ENCODE measurements around the gene ASB16. TPM values are rescaled to one million over a fixed set of nuclear protein-coding genes. Genes with fewer than 3 reads are reported as not detected.
A peak's percentile ranks its signal among the peaks of the same experiment; 100 is the strongest.

ASB16 gene
- total RNA-seq, 1 experiment from 2014 or later, result not detected

GRCh38 chr17:44159519-44160210 lies 10.8 kb upstream of the ASB16 start:
- H3K27ac ChIP-seq (ENCODE audit: low read length), result no peak overlapping the region
- H4K20me1 ChIP-seq (ENCODE audit: insufficient read depth, low read depth, low read length), result no peaks in the 10 kb centered on the region
- no peaks in the 10 kb centered on the region for H3K9me3 ChIP-seq (ENCODE audit: low read length)
- no peak overlapping the region for H3K4me2 ChIP-seq (ENCODE audit: low read depth, low read length, poor library complexity, severe bottlenecking)
- no peaks in the 10 kb centered on the region for H3K4me1 ChIP-seq (ENCODE audit: low read length)
- no peak overlapping the region for H3K9ac ChIP-seq (ENCODE audit: low read length)
- DNase-seq, result no peak
- no peaks in the 10 kb centered on the region for H3K27me3 ChIP-seq (ENCODE audit: low read length)
- H3K9me2 ChIP-seq (replicated peaks; ENCODE audit: insufficient read depth, low read length), result no peaks in the 10 kb centered on the region
- H2AFZ ChIP-seq (ENCODE audit: low read length), result no peak overlapping the region
- peaks cover 8% of the 10 kb centered on the region for H3K36me3 ChIP-seq (ENCODE audit: insufficient read depth, low read length)
- H3K79me2 ChIP-seq (ENCODE audit: low read length), result no peaks in the 10 kb centered on the region
- no peak overlapping the region for H3K4me3 ChIP-seq (ENCODE audit: low read length)

GRCh38 chr17:44164476-44164875 lies 6.0 kb upstream of the ASB16 start:
- Histone ChIP-seq H2AFZ (ENCODE audit: low read length) (no peak overlapping the region), H3K4me3 (ENCODE audit: low read length) (no peak overlapping the region), H3K9me3 (ENCODE audit: low read length) (no peaks in the 10 kb centered on the region), H3K27ac (ENCODE audit: low read length) (no peak overlapping the region), H3K27me3 (ENCODE audit: low read length) (no peaks in the 10 kb centered on the region), H3K4me2 (ENCODE audit: low read depth, low read length, poor library complexity, severe bottlenecking) (no peak overlapping the region), H3K79me2 (ENCODE audit: low read length) (no peaks in the 10 kb centered on the region), H3K36me3 (ENCODE audit: insufficient read depth, low read length) (no peaks in the 10 kb centered on the region; the same call in 1 of the 2 replicates), H3K4me1 (ENCODE audit: low read length) (peaks cover 8% of the 10 kb centered on the region), H3K9ac (ENCODE audit: low read length) (no peak overlapping the region), H3K9me2 (replicated peaks; ENCODE audit: insufficient read depth, low read length) (no peaks in the 10 kb centered on the region), H4K20me1 (ENCODE audit: insufficient read depth, low read depth, low read length) (no peaks in the 10 kb centered on the region)
- no peak for DNase-seq

DNA sequence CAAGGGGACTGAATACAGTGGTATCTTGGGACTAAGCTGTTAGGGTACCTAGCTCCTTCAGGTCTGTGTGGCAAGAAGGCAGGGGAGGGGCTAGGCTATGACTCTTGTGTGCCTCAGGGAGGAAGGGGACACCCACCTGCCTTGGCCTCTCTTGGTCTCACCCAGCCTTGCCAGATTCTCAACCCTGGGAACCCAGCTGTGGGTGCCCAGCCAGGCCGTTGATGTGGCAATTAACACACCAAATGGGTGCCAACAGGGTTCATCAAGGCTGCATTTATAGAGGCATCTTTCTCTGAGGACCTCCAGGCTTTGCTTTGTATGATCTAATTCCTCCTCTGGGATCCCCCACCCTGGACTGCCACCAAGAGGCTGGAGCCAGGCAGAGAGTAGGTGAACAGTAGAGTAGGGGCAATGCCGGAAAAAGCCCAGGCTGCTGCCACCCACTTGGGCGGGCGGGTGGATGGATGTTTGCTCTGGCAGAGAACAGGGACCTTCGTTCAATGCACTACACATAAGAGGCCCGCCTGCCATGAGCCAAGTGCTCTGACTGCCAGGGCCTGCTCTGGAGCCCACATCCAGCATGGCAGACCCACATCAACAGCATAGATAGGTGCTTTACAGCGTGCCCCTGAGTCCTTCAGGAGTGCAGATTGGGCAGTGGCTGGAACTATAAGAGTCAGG lies 3.2 kb upstream of the ASB16 start:
- H3K79me2 ChIP-seq (ENCODE audit: low read length), result no peaks in the 10 kb centered on the region
- no peaks in the 10 kb centered on the region for H4K20me1 ChIP-seq (ENCODE audit: insufficient read depth, low read depth, low read length)
- no peak overlapping the region for H3K4me3 ChIP-seq (ENCODE audit: low read length)
- DNase-seq, result no peak
- no peaks in the 10 kb centered on the region for H3K36me3 ChIP-seq (ENCODE audit: insufficient read depth, low read length)
- H3K9me3 ChIP-seq (ENCODE audit: low read length), result no peaks in the 10 kb centered on the region
- no peak overlapping the region for H3K27ac ChIP-seq (ENCODE audit: low read length)
- no peaks in the 10 kb centered on the region for H3K27me3 ChIP-seq (ENCODE audit: low read length)
- H3K9ac ChIP-seq (ENCODE audit: low read length), result no peak overlapping the region
- no peaks in the 10 kb centered on the region for H3K9me2 ChIP-seq (replicated peaks; ENCODE audit: insufficient read depth, low read length)
- no peak overlapping the region for H2AFZ ChIP-seq (ENCODE audit: low read length)
- H3K4me2 ChIP-seq (ENCODE audit: low read depth, low read length, poor library complexity, severe bottlenecking), result no peak overlapping the region
- peaks cover 8% of the 10 kb centered on the region for H3K4me1 ChIP-seq (ENCODE audit: low read length)

- Histone ChIP-seq H2AFZ (ENCODE audit: low read length) (no peak overlapping the region), H3K27ac (ENCODE audit: low read length) (no peak overlapping the region), H3K4me2 (ENCODE audit: low read depth, low read length, poor library complexity, severe bottlenecking) (no peak overlapping the region), H3K9me2 (replicated peaks; ENCODE audit: insufficient read depth, low read length) (no peaks in the 10 kb centered on the region), H3K27me3 (ENCODE audit: low read length) (no peaks in the 10 kb centered on the region), H3K4me3 (ENCODE audit: low read length) (no peak overlapping the region), H3K9ac (ENCODE audit: low read length) (no peak overlapping the region), H4K20me1 (ENCODE audit: insufficient read depth, low read depth, low read length) (no peaks in the 10 kb centered on the region), H3K4me1 (ENCODE audit: low read length) (peaks cover 8% of the 10 kb centered on the region), H3K9me3 (ENCODE audit: low read length) (no peaks in the 10 kb centered on the region), H3K36me3 (ENCODE audit: insufficient read depth, low read length) (no peaks in the 10 kb centered on the region), H3K79me2 (ENCODE audit: low read length) (no peaks in the 10 kb centered on the region)
- no peak for DNase-seq
Observed at GRCh38 chr17:44170135-44170498, 387 bp upstream of the ASB16 start.

GRCh38 chr17:44171931-44172455 lies 1.5 kb downstream of the ASB16 start:
- no peaks in the 10 kb centered on the region for H3K27me3 ChIP-seq (ENCODE audit: low read length)
- DNase-seq, result peak; percentile 56
- H3K4me3 ChIP-seq (ENCODE audit: low read length), result no peak overlapping the region
- H3K9me2 ChIP-seq (replicated peaks; ENCODE audit: insufficient read depth, low read length), result no peaks in the 10 kb centered on the region
- H3K79me2 ChIP-seq (ENCODE audit: low read length), result no peaks in the 10 kb centered on the region
- no peaks in the 10 kb centered on the region for H3K9me3 ChIP-seq (ENCODE audit: low read length)
- H3K36me3 ChIP-seq (ENCODE audit: insufficient read depth, low read length), result no peaks in the 10 kb centered on the region
- H3K4me2 ChIP-seq (ENCODE audit: low read depth, low read length, poor library complexity, severe bottlenecking), result no peak overlapping the region
- H2AFZ ChIP-seq (ENCODE audit: low read length), result no peak overlapping the region
- no peak overlapping the region for H3K27ac ChIP-seq (ENCODE audit: low read length)
- peaks cover 8% of the 10 kb centered on the region for H3K4me1 ChIP-seq (ENCODE audit: low read length)
- H3K9ac ChIP-seq (ENCODE audit: low read length), result no peak overlapping the region
- H4K20me1 ChIP-seq (ENCODE audit: insufficient read depth, low read depth, low read length), result no peaks in the 10 kb centered on the region

DNA sequence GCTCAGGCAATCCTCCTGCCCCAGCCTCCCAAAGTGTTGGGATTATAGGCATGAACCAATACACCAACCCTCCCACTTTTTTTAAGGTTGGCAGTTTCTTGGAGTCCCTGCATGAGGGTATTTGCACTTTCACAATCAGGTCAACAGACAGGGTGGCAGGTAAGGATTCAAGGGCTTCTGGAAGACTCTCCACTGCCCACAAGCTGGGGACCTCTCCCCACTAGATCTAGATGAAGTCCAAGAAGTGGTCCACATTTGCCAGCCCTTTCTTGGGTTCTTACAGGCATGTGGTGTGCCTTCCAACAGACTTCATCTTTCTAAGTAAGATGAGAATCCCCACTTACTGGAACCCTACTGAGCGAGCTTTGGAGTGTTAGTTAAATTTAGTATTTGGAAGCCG lies 3.9 kb downstream of the ASB16 start:
- no peak overlapping the region for H3K4me2 ChIP-seq (ENCODE audit: low read depth, low read length, poor library complexity, severe bottlenecking)
- no peaks in the 10 kb centered on the region for H4K20me1 ChIP-seq (ENCODE audit: insufficient read depth, low read depth, low read length)
- no peaks in the 10 kb centered on the region; the same call in 1 of the 2 replicates for H3K4me1 ChIP-seq (ENCODE audit: low read length)
- no peak overlapping the region for H3K9ac ChIP-seq (ENCODE audit: low read length)
- H3K9me2 ChIP-seq (replicated peaks; ENCODE audit: insufficient read depth, low read length), result no peaks in the 10 kb centered on the region
- no peak for DNase-seq
- no peak overlapping the region for H3K4me3 ChIP-seq (ENCODE audit: low read length)
- H3K36me3 ChIP-seq (ENCODE audit: insufficient read depth, low read length), result no peaks in the 10 kb centered on the region
- H3K9me3 ChIP-seq (ENCODE audit: low read length), result no peaks in the 10 kb centered on the region
- no peaks in the 10 kb centered on the region for H3K79me2 ChIP-seq (ENCODE audit: low read length)
- no peak overlapping the region for H2AFZ ChIP-seq (ENCODE audit: low read length)
- H3K27ac ChIP-seq (ENCODE audit: low read length), result no peak overlapping the region
- H3K27me3 ChIP-seq (ENCODE audit: low read length), result no peaks in the 10 kb centered on the region

DNA sequence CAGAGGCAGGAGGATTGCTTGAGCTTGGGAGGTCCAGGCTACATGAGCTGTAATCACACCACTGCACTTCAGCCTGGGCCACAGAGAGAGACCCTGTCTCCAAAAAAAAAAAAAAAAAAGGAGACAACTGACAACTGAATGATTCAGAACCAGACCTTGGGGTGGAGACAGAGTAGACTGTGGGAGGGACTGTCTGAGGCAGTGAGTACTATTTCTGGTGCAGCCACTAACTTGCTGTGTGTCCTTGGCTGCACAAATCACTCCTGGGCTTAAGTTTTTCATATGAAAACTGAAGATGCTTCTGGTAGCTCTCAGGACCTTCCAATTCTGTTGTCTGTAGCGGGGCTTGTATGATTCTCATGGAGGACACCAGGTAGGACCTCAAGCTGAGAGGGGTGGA lies 5.8 kb downstream of the ASB16 start:
- Histone ChIP-seq H3K4me1 (ENCODE audit: low read length) (no peaks in the 10 kb centered on the region; the same call in 1 of the 2 replicates), H3K79me2 (ENCODE audit: low read length) (no peaks in the 10 kb centered on the region), H3K9me3 (ENCODE audit: low read length) (no peaks in the 10 kb centered on the region), H4K20me1 (ENCODE audit: insufficient read depth, low read depth, low read length) (no peaks in the 10 kb centered on the region), H3K27me3 (ENCODE audit: low read length) (no peaks in the 10 kb centered on the region), H3K9me2 (replicated peaks; ENCODE audit: insufficient read depth, low read length) (no peaks in the 10 kb centered on the region), H2AFZ (ENCODE audit: low read length) (no peak overlapping the region), H3K36me3 (ENCODE audit: insufficient read depth, low read length) (no peaks in the 10 kb centered on the region), H3K4me3 (ENCODE audit: low read length) (no peak overlapping the region), H3K4me2 (ENCODE audit: low read depth, low read length, poor library complexity, severe bottlenecking) (no peak overlapping the region), H3K9ac (ENCODE audit: low read length) (no peak overlapping the region), H3K27ac (ENCODE audit: low read length) (no peak overlapping the region)
- DNase-seq, result no peak

DNA sequence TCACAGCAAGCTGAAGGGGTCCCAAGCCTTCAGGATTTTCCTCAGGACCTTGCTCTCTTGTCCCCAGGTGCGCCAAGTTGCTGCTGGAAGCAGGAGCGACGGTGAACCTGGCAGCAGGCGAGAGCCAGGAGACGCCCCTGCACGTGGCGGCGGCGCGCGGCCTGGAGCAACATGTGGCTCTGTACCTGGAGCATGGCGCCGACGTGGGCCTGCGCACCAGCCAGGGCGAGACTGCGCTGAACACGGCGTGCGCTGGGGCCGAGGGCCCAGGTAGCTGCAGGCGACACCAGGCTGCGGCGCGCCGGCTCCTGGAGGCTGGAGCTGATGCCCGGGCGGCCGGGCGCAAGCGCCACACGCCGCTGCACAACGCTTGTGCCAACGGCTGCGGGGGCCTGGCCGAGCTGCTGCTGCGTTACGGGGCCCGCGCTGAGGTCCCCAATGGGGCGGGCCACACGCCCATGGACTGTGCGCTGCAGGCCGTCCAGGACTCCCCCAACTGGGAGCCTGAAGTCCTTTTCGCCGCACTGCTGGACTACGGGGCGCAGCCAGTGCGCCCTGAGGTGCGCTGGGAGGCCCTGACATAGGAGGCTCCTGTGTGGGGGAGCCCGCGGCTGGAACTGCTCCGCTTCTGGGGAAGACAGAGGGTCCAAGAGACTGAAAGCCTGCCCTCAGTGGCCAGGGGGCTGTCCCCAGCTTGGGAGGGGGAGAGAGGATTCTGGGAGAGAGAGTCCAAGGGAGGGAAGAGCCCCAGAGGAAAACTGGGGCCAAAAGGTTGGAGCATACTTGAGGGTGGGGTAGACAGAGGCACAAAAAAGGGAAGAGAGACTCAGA lies 6.4 kb downstream of the ASB16 start:
- Histone ChIP-seq H3K9me3 (ENCODE audit: low read length) (no peaks in the 10 kb centered on the region), H3K4me1 (ENCODE audit: low read length) (no peaks in the 10 kb centered on the region; the same call in 1 of the 2 replicates), H3K27ac (ENCODE audit: low read length) (no peak overlapping the region), H3K4me3 (ENCODE audit: low read length) (no peak overlapping the region), H4K20me1 (ENCODE audit: insufficient read depth, low read depth, low read length) (no peaks in the 10 kb centered on the region), H2AFZ (ENCODE audit: low read length) (no peak overlapping the region), H3K9me2 (replicated peaks; ENCODE audit: insufficient read depth, low read length) (no peaks in the 10 kb centered on the region), H3K9ac (ENCODE audit: low read length) (no peak overlapping the region), H3K79me2 (ENCODE audit: low read length) (peaks cover 2% of the 10 kb centered on the region; the same call in 1 of the 2 replicates), H3K4me2 (ENCODE audit: low read depth, low read length, poor library complexity, severe bottlenecking) (no peak overlapping the region), H3K27me3 (ENCODE audit: low read length) (no peaks in the 10 kb centered on the region), H3K36me3 (ENCODE audit: insufficient read depth, low read length) (0 out of 2 replicates have a peak, but pooled peaks cover 4% of the 10 kb centered on the region)
- DNase-seq, result no peak
